NCI-H1105 (cell line): ENCODE data around the gene RERE.
"Not testable (repeated sequence)": the region's sequence is repeated elsewhere in the genome, so short reads cannot be mapped to it uniquely, and the experiment has no call there.

Source experiments
- DNase-seq: peaks from one replicate; lab custom pipeline; 2025; lab: John Stamatoyannopoulos, UW

The RERE gene

DNA sequence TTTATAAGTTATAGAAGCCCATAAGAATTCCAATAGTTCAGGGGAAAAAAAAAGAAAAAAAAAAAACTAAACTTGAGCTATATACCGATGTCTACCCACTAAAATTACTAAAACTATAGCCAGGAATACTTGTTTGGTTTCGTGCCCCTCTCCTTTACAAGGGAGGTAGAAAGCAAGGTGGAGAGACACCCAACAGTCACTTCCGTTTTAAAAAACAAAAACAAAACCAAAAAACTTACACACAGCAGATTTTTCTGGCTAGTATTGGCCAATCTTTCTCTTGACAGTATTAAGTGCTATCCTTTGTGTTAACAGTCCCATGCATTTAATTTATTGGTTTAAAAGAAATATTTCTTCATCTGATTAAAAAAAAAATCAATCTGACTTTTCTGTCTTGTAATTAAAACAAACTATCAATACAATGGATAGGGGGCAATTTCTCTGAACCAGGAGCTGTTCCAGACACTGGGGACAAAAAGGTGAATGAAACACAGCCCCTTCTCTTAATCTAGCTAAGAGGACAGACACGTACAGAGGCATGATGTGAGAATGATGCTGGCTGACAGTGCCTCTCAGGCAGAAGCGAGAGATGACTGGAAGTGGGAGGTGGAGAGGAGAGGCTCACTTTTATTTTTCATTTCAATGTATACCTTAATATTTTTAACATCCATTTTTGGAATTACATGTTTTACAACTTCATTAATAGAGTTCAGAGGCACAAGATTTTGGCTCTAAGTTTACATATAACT is 214.8 kb downstream of the RERE start:
- DNase-seq = peak; percentile 65

DNA sequence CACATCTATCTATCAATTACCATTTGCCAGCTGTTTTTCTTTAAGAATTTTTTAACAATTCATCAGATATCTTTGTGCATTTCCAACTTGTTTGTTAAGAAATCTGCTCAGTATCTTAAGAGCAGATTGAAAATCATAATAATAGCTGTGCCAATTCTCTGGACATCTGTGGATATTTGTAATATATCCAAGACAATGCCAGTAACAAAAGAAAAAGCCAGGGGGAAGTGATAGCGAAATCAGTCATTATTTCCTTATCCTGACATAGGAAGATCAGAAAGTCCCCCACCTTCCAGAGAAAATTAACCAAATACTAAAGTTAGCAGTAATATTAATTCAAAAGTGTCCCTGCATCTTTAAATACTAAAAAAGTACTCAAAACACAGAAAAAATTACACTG is 217.1 kb downstream of the RERE start:
- no peak for DNase-seq

- DNase-seq = no peak
Measured at GRCh38 chr1:8599646-8600212, 217.7 kb downstream of the RERE start.

DNA sequence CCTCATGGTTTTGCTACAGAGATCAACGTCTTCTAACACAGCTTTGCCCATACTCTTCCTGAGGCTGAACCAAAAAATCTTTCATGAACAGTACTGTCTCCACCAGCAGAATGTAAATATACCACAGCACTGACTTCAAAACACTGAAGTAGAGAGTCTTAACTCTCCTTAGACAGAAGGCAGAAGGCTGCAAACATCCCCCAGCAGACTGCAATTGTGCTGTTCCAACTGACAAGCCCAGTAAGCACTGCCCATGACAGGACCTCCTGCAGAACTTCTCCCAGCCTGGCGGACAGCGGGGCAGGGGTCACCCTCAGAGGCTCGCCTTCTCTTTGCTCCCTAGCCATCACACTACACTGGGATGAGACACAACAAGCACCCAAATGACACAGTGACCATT is 218.7 kb downstream of the RERE start:
- no peak for DNase-seq

DNA sequence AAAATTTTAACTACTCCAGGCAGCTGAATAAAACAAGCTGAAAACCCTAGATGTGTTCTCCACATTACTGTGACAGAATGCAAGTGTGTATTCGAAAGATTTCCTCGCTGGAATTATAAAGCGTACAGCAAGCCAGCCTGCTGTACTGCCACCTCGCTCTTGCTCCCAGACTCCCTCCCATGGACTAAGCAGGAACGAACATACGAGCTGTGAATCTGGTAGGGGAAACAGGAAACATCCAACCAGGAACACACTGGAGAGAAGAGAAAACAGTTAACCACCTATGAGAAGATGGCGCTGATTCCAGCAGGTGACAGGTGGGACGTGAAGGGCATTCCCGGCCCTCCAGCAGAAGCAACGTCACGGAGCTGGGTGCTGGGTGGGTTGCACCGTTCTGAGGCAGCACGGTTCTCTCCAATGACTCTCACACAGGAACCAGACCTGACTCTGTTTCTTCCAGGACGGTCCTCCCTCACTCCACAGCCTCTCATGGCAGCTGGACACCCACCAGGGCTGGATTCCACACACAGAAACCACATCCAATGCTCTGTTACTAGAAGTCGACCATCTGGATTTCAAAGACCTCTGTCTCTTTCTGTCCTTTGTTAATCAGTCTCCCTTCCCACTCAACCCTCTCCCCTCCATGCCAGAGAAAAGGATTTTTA is 219.2 kb downstream of the RERE start:
- peak; percentile 68 for DNase-seq

DNA sequence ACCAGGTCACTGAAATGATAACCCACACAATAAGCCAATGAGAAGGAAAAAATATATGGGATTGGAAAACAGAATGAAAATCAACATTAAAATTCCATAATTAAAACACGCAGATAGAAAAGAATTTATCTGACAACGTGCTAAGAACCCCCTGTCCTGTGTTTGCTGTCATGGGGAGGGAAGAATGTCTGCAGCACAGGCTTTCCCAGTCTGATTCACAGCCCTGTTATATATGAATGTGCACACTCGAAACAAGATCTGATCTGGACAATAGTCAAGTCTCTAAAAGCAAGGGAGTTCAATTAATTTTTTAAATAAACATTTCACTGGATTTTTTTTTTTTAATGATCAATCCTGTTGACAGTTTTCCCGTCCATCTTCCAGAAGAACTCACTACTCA is 220.0 kb downstream of the RERE start:
- DNase-seq = no peak

DNA sequence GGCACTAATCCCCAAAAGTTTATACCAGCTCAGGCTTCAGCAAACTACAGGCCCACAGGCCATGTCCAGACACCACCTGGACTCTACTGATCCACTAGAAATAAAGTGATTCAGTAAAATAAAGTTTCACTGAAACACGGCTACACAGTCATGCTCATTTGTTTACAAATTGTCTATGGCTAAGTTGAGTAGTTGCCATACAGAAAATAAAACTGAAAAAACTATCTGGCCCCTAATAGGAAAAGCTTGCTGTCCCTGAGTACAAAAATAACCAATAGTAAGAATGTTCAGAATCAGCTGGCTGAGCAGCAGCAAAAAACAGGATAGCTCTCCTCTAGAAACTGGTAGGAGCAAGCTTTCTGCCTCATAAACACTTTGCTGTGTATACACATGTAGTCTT is 221.5 kb downstream of the RERE start:
- DNase-seq = no peak

GRCh38 chr1:8595332-8595731 is 222.1 kb downstream of the RERE start:
- DNase-seq = no peak

- not testable (repeated sequence) for DNase-seq
Measured at GRCh38 chr1:8593292-8593691, 224.1 kb downstream of the RERE start.

DNA sequence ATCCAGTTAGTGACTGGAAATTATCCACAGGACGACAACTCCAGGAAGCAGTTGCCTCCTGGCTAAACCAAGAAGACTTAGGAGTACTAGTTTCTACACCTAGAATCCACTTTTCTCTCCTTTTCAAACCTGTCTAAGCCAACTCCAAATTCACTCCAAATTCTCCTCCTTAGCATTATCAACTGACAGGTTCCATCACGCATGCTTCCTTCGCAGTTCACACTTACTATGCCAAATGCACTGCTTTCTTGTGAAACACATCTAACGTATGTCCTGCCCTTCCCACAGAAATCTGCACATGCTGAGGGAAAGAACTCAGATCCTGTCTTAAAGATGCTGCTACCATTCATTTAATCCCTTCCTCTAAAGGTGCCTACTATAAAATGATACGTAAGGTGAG is 225.9 kb downstream of the RERE start:
- no peak for DNase-seq

GRCh38 chr1:8590721-8591351 is 226.6 kb downstream of the RERE start:
- no peak for DNase-seq

- no peak for DNase-seq
Measured at GRCh38 chr1:8589571-8589970, 227.9 kb downstream of the RERE start.

DNA sequence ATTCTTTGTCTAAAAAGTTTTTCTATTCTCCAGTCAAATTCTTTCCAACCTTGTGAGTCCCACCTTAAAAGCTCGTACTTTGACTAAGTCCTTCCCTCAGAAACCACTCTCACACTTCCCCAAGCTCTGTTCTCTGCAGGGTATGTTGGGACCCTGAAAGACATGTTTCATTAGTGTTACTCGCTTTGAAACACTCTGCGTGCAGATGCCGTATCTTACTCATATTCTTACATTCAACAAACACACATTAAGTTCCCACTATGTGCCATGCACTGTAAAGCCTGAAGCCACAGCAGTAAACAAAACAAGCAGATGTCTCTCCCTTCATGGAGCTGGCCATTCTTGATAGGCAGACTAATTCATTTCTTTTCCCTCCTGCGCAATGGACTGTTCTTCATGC is 229.7 kb downstream of the RERE start:
- DNase-seq = no peak

- DNase-seq = no peak
Measured at GRCh38 chr1:8586438-8586837, 231.0 kb downstream of the RERE start.

GRCh38 chr1:8584316-8584715 is 233.1 kb downstream of the RERE start:
- DNase-seq = no peak

DNA sequence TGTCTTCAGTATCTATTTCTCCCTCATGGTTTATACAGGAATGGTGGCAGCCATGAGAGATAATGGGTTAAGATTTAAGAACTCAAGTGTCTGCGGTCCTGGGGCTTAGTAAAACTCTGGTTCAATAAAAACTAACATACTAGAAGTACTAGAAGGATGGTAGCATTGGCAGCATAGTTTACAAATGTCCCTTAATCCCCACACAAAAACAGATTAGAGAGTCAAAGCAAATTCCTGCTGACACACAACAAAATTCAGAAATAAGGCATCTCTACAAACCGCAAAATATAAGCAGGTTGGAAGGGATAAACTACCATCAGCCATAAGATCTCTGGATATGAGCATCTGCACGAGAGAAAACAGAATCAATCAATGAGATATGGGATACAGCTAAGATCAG is 234.4 kb downstream of the RERE start:
- no peak for DNase-seq

- DNase-seq = no peak
Measured at GRCh38 chr1:8580566-8580965, 236.9 kb downstream of the RERE start.

GRCh38 chr1:8578936-8579335 is 238.5 kb downstream of the RERE start:
- no peak for DNase-seq

- no peak for DNase-seq
Measured at GRCh38 chr1:8578132-8578877, 239.1 kb downstream of the RERE start.

- DNase-seq = no peak
Measured at GRCh38 chr1:8574985-8575384, 242.5 kb downstream of the RERE start.

DNA sequence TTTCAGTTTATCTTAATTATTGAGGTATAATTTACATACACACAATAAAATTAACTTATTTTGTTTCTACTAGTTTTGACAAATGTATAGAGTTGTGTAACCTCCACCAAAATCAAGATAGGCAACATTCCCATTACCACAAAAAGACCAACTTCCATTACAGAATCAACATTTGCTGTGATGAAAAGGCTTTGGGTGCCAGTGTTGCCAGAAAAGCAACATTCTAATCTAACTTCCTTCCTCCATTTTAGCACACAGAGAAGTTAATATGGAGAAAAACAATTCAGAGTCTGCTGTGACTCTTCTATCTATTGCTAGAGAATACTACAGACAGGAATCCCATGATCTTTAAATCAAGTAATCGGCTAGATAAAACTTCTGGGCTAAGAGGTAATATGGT is 245.3 kb downstream of the RERE start:
- no peak for DNase-seq
